CD4-positive, alpha-beta T cell treated with Interleukin-12 subunit alpha and Interleukin-12 subunit beta, for 1 hour (primary cell): Measurements from ENCODE around the gene MAGIX.

Source experiments
- DNase-seq: peaks from one replicate; pipeline ENCODE4 v3.0.0-alpha.2; 2020

MAGIX gene

GRCh38 chrX:49209434-49210251 lies 47.1 kb downstream of the MAGIX start:
- no peak for DNase-seq

- no peak for DNase-seq
Observed at GRCh38 chrX:49210406-49210805, 47.8 kb downstream of the MAGIX start.

DNA sequence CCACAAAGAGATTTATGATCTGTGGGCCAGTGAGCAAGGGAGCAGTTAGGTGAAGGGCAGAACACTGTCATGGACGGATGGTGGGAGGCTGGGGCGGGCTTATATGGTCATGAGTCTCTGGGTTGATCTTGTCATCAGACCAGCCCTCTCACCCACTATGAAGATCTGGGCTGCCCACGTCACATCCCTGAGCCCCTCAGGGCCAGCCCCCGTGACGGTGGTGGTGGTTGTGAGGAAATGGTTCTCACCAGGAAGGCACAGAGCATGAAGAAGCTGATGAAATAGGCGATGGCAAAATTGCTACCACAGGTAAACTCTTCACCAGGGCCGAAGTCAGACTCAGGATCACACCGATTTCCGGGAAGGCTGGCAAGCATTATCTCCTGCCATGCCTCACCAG lies 48.5 kb downstream of the MAGIX start:
- DNase-seq, result no peak

DNA sequence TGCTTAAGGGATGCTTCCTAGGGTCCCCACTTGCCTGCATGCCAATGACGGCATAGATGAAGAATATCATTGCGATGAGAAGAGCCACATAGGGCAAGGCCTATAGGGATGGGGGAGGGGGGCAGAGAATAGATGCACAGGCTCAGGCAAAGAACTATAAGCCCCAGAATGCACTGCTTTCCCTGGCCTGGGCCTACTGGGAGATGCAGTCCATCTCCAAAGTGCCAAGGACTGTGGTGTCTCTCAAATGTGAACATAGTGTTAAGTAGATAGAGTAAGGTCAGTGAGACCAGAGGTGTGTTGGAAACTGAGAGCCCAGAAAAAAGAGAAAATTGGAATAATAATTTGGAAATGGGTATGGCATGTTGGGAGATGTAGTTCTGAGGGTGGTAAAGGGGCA lies 49.7 kb downstream of the MAGIX start:
- no peak for DNase-seq

DNA sequence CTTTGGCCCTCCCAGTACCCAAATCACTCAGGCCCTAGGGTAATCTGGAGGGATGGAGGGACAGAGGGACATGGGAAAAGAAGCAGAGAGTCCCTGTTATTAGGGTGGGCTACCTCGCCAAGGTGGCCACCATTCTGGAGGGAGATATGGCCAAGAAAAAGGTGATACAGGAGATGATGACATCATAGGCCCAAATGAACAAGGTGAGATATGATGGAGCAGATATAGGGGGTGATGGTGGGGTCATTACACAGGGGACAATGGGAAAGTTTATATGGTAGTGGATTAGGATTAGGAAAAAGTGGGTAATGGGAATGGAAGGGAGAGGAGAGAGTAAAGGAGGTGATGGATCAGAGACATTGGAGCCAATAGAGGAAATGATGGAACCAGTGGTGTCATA lies 50.3 kb downstream of the MAGIX start:
- DNase-seq, result no peak

- no peak for DNase-seq
Observed at GRCh38 chrX:49214416-49214815, 51.9 kb downstream of the MAGIX start.

DNA sequence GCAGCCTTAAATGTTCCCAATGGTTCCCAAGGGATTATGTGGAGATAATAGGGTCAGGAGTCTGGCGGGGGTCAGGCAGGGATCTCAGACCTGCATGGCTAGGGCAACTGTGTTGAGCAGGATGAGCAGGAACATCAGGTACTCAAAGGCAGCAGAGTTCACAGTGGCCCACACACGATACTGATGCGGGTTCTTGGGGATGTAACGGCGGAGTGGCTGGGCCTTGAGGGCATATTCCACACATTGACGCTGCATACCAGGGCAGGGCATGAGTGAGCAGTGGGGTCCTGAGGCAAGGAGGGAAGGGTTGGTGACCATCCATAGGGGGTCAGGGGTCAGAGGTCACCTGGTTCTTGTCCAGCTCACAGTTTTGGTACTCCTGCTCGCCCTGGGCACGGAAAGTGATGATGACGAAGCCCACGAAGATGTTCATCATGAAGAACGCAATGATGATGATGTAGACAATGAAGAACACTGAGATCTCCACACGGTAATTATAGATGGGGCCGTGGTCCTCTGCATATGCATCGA lies 52.5 kb downstream of the MAGIX start:
- no peak for DNase-seq
